ENCODE data around the gene ACTR5. TPM values are rescaled to one million over a fixed set of nuclear protein-coding genes. Genes with fewer than 3 reads are reported as not detected.

Gene ACTR5
- polyA plus RNA-seq, 1 donor: 10.6 TPM

GRCh38 chr20:38728191-38728781, 20.0 kb upstream of the ACTR5 start:
- no peak for DNase-seq

DNA sequence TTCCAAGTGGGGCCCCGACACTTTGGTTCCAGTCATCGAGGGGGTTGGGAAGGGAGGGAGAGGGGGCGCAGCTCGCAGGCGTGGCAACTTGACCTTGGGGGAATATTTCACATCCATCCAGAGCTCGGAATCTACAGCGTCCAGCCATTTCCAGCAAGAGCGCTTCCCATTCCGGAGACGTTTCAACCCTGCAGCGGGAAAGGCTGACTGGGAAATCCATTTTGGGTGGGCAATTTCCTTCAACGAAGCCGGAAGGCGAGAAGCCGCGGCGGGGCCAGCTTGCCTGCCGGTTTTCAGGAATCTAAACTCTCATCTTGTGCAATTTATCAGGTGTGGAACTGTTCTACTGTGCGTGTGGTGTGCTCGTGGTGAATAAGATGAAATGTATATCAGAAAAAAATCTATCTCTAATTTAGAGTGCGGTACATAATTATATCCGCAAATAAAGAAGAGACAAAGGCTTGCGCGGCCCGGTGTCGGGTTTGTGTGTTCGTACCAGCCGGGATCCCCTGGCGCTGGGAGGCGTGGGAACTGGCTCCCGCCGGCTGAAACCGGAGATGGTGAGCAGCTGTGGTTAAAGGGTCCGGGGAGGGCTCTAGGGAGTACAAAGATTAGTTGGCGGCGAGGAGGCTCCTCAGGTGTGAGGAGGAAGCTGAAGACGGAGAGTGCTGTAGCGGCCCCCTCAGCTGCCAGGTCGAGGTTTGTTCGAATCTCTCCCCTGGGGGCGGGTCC, 19.2 kb upstream of the ACTR5 start:
- DNase-seq: no peak

DNA sequence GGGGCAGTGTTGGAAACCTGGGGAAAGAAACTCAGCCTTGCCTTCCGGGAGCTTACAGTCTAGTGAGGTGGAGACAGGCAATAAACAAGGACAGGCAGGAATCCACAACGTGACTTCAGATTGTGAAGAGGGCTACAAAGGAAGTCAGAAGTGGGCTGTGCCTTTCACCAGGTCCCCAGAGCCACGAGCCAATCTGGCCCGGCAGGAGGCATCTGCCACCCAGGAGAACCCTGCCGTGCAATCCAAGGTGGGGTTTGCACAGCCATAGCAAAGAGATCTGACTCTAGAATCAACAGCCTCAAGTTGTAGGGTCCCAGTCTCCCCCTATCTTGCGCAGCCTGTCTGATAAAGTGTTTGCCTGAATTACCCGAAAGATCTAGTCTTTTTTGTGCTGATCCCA, 18.5 kb upstream of the ACTR5 start:
- DNase-seq: no peak

GRCh38 chr20:38730167-38730988, 17.9 kb upstream of the ACTR5 start:
- no peak for DNase-seq

- DNase-seq: no peak
Measured at GRCh38 chr20:38730989-38731737, 17.1 kb upstream of the ACTR5 start.

DNA sequence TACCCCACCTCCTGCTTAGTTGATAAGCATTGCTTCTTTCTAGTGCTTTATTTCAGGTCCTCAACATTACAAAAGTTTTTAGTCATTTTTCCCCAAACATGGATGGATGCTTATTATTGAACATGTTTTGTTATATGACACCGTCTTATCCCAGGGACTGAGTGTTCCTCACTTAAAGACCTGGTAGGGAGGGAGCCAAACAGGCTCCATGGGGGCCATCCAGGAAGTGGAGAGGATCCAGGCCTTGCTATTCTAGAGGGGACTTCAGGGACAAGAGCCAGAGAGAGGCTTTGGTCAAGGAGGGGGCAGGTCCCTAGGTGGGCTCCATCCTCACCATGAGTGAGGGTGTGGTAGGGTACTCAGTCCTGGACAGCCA, 16.5 kb upstream of the ACTR5 start:
- no peak for DNase-seq

GRCh38 chr20:38732981-38733380, 15.3 kb upstream of the ACTR5 start:
- no peak for DNase-seq

DNA sequence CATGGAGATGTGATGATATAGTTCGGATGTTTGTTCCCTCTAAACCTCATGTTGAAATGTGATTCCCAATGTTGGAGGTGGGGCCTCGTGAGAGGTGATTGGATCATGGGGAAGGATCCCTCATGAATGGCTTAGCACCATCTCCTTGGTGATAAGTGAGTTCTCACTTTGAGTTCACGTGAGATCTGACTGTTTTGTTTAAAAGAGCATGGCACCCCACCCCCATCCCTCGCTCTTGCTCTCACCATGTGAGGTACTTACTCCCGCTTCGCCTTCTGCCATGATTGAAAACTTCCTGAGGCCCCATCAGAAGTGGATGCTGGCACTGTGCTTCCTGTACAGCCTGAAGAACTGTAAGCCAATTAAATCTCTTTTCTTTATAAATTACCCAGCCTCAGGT, 13.1 kb upstream of the ACTR5 start:
- DNase-seq: no peak

GRCh38 chr20:38737887-38738286, 10.4 kb upstream of the ACTR5 start:
- no peak for DNase-seq

GRCh38 chr20:38745757-38746156, 2.5 kb upstream of the ACTR5 start:
- DNase-seq: no peak

DNA sequence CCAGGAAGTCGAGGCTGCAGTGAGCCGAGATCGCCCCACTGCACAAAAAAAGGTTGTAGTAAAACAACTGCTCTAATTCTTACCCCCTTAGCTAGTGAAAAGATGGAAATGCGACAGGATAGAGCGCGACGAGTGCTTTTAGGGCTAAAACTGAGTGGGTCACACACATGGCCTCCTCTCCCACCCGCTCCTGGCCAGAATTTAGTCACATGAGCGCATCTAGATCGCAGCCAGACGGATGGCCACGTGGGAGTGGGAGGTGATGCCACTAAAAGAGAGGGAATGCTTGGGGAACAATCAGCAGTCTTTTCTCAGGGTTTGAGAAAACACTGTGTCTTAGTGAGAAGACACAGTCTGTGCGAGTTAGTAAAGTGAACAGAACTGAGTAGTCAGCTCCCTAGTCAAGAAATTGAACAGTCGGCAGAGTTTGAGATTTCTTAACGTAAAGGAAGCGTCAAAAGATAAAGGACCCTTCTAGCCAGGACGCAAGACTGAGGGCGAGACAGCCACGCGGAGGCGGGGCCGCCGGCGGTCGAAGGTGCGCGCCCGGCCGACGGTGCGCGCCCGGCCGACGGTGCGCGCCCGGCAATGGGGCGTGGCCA, 664 bp upstream of the ACTR5 start:
- no peak for DNase-seq

GRCh38 chr20:38748861-38749149, 545 bp downstream of the ACTR5 start:
- DNase-seq: no peak

- DNase-seq: no peak
Measured at GRCh38 chr20:38751360-38751976, 3.2 kb downstream of the ACTR5 start.

DNA sequence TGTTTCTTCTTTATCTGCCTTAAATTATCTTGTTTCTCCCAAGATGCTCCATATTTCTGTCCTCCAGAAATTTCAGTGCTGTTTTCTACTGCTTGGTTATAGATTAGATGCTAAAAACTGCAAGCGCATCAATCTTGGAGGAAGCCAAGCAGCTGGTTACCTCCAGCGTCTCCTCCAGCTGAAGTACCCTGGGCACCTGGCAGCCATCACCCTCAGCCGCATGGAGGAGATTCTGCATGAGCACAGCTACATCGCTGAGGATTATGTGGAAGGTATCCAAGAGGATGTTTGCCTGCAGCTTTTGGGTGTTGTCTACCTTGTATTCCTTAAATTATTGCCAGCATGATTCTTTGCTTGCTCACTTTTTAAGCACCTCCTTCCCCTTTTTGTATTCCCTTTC, 3.8 kb downstream of the ACTR5 start:
- no peak for DNase-seq

DNA sequence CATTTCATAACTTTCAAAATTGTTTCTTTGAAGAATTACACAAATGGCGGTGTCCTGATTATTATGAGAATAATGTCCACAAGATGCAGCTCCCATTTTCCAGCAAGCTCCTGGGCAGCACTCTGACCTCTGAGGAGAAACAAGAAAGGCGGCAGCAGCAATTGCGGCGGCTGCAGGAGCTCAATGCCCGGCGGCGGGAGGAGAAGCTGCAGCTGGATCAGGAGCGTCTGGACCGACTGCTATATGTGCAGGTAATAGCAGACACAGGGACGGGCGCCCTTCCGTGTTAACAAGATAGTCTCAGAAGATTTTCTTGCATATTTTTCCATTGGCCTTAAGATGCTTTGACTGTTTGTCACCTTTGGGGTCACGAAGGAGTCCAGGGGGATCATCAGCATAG, 6.7 kb downstream of the ACTR5 start:
- DNase-seq: no peak

DNA sequence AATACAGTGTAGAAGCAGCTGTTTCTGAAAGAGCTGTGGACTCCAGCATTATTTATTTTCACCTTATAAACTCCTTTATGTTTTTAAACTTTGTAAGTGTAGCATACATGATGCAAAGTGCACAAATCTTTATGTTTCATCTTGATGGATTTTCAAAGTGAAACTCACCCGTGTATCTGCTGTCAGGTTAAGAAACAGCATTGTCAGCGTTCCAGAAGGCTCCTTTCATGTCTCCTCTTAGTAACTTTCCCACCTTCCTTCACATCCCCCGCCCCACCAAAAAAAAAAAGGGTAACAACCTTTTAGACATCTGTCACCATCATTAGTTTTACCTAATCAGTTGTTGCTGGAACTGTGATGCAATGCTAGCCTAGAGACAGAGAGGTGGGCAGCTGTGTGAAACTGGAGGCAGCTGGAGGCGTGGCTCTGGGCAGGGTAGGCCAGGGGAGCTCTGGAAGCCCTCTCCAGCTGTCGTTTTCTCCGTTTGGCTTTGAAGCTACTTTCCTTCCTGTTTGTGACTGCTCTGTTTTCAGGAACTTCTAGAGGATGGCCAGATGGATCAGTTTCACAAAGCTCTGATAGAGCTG, 7.2 kb downstream of the ACTR5 start:
- no peak for DNase-seq

DNA sequence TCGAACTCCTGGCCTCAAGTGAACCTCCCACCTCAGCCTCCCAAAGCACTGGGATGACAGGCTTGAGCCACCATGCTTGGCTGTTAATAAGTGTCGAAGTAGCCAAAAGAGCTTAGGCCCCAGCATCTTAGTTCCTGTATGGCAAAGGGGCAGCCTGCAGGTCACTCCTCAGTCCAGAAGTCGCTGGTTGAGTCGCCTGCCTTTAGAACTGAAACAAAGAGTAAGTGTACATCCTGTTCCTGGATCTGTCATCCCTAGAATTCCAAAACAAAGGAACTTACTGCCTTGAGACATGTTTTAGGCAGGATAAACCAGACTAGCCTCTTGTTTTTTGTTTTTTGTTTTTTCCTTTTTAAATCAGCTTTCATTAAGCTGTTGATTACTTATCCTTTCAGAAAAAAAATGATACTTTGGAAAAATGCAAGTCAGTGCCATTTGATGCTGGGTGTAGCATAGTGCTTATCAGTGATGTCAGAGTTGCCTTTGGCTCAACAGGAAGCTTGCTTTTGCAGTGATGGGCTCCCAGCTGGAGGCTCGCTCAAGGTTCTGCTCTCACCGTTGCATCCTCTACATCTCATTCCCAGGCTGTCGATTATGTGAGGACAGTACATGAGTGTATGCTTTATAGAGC, 9.0 kb downstream of the ACTR5 start:
- no peak for DNase-seq

GRCh38 chr20:38759106-38759505, 10.8 kb downstream of the ACTR5 start:
- DNase-seq: no peak

DNA sequence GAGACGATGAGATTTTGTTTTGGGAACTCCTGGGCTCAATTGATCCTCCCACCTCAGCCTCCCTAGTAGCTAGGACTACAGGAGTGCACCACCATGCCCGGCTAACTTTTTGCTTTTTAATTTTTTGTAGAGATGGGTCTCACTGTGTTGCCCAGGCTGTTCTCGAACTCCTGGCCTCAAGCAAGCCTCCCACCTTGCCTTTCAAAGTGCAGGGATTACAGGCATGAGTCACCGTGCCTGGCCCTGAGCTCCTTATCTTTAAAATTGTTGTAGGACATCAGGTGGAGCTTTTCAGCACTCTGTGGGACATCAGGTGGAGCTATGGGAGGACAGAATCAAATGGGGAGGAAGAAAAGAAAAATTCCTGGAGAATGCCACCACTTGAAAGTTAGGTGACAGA, 12.7 kb downstream of the ACTR5 start:
- no peak for DNase-seq

DNA sequence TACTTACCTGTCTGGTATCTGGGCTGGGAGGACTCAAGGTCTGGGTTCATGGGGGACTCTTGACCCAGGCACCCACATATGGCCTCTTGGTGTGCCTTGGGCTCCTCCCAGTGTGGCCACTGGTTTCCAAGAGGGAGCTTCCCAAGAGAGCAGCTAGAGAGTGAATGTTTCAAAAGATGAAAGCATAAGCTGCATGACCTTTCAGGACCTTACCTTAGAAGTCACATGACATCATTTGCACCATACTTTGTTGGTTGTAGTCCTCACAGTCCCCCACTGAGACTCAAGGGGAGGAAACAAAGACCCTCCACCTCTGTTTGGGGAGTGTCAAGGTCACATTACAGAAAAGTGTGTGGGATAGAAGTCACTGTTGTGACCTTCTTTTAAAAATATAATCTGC, 13.9 kb downstream of the ACTR5 start:
- no peak for DNase-seq

DNA sequence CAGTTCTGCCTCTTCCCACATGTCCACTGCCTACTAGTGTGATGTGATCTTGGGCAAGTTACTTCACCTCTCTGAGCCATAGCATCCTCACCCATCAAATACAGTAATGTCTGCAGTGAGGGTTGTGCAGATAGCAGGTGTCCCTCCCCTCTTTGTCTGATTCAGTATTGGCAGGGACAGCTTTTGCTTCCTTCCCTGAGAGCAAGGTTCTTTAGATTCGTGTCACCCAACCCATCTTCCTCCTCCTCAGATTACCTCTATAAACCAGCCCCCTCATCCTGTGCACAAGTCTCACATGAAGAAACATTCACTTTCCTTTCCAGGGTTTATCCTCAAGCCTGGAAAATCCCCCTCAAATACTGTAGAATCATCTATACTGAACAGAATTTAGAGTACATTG, 15.4 kb downstream of the ACTR5 start:
- DNase-seq: no peak
